Neural progenitor cell (in vitro differentiated cells): Measurements from ENCODE around the gene MOB1A. TPM values are rescaled to one million over a fixed set of nuclear protein-coding genes. Genes with fewer than 3 reads are reported as not detected.

ENCODE experiments used
- DNase-seq: peaks from one replicate; pipeline ENCODE4 v3.0.0-alpha.2; 2016; ENCODE audit warnings: low spot score
- H2AFZ ChIP-seq: fragments of 200-600 bp; sonication (generic); replicated peaks from 2 replicates; pipeline ENCODE4 v1.6.1; 2016; ENCODE audit warnings: antibody characterized with exemption
- H3F3A ChIP-seq: fragments of 200-600 bp; sonication (generic); 2 replicates; pipeline ENCODE4 v1.6.1; 2016; ENCODE audit warnings: antibody characterized with exemption, low read depth
- H3K27ac ChIP-seq: fragments of 200-600 bp; sonication (generic); 2 replicates; pipeline ENCODE4 v1.5.1; 2016; ENCODE audit warnings: mild to moderate bottlenecking
- H3K27me3 ChIP-seq: fragments of 200-600 bp; sonication (generic); 2 replicates; pipeline ENCODE4 v1.6.1; 2016; ENCODE audit warnings: mild to moderate bottlenecking, moderate library complexity
- H3K36me3 ChIP-seq: fragments of 200-600 bp; sonication (generic); 2 replicates; pipeline ENCODE4 v1.5.1; 2016
- H3K4me1 ChIP-seq: fragments of 200-600 bp; sonication (generic); 2 replicates; pipeline ENCODE4 v1.6.1; 2016; ENCODE audit warnings: mixed run types
- H3K4me2 ChIP-seq: fragments of 200-600 bp; sonication (generic); 2 replicates; pipeline ENCODE4 v1.6.1; 2016
- H3K4me3 ChIP-seq: fragments of 200-600 bp; sonication (generic); 2 replicates; pipeline ENCODE4 v1.5.1; 2016
- H3K79me2 ChIP-seq: fragments of 200-600 bp; sonication (generic); 2 replicates; pipeline ENCODE4 v1.6.1; 2016; ENCODE audit warnings: low read depth
- H3K9ac ChIP-seq: fragments of 200-600 bp; sonication (generic); 2 replicates; pipeline ENCODE4 v1.6.1; 2016
- H3K9me3 ChIP-seq: fragments of 200-600 bp; sonication (generic); 2 replicates; pipeline ENCODE4 v1.5.1; 2016; ENCODE audit warnings: low read depth
- H4K20me1 ChIP-seq: fragments of 200-600 bp; sonication (generic); 2 replicates; pipeline ENCODE4 v1.6.1; 2016; ENCODE audit warnings: low read depth
- H3K27ac Mint-ChIP-seq: 3 replicates; pipeline ENCODE4 v1.8.0; 2021; ENCODE audit warnings: mixed read lengths
- H3K27me3 Mint-ChIP-seq: 2 replicates; pipeline ENCODE4 v1.8.0; 2022; ENCODE audit warnings: low read depth, mild to moderate bottlenecking, inconsistent platforms, moderate library complexity, mixed read lengths; ENCODE audit not compliant: insufficient read depth
- H3K36me3 Mint-ChIP-seq: 3 replicates; pipeline ENCODE4 v1.8.0; 2021; ENCODE audit warnings: mixed read lengths
- H3K4me1 Mint-ChIP-seq: 3 replicates; pipeline ENCODE4 v1.8.0; 2021; ENCODE audit warnings: mixed read lengths
- H3K4me3 Mint-ChIP-seq: 3 replicates; pipeline ENCODE4 v1.8.0; 2021; ENCODE audit warnings: mild to moderate bottlenecking, moderate library complexity, mixed read lengths
- H3K9me3 Mint-ChIP-seq: 3 replicates; pipeline ENCODE4 v1.8.0; 2020; ENCODE audit warnings: mixed read lengths
- EZH2 ChIP-seq: fragments of 200-600 bp; sonication (generic); IDR thresholded peaks from 2 replicates; pipeline ENCODE4 v1.6.1; 2017; ENCODE audit warnings: antibody characterized with exemption, mild to moderate bottlenecking, moderate library complexity
- EZH2phosphoT487 ChIP-seq: fragments of 200-600 bp; sonication (generic); IDR thresholded peaks from 2 replicates; pipeline ENCODE4 v1.6.1; 2017; ENCODE audit warnings: antibody characterized with exemption
- total RNA-seq: library from RNA; depleted of rRNA; stranded (reverse); fragments of >200 nt; gene quantifications from 2 replicates; pipeline ENCODE4 v1.2.3, GENCODE V29; 2015; ENCODE audit warnings: low replicate concordance
- TF ChIP-seq, protein P1 (sequence below): fragments of 200-600 bp; sonication (generic); IDR thresholded peaks from 2 replicates; pipeline ENCODE4 v1.5.1; 2017; ENCODE audit warnings: antibody characterized with exemption, mild to moderate bottlenecking

Gene MOB1A
- total RNA-seq, 1 donor from 2014 or later: 163 TPM

DNA sequence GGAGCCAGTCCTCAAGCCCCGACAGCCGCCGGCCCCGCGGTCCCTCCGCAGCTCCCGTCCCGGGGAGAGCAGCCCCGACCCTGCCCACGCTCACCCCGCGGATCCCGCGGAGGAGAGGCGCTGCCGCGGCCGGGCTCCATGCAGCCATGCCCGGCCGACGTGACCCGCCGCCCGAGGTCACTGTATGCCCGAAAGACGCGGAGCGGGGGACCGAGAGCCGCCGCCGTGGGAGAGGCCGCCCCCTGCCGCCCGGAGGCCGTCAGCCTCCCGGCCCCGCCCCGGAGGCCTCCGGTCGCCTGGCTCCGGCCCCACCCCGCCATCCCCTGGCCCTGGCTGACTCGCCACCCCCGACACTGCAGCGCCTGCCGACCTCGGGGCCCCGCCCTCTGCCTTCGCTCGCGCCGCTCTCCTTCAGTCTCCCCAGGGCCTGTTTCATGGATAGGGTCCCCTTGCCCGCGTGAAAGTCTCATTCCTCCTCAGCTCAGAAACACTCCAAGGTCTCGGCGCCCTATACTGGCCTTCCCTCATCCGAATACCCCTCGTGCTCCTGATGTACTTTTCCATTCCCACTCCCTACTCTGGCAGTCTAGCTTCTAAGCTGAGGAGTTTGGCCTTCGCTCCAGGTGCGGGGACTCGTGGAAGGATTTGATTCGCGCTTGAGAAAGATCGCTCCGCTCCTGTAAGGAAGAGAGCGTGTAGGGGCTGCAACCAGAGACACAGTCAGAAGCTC lies 30.8 kb downstream of the MOB1A start, which contains the start of gene BOLA3:
Gene BOLA3 (minus strand): TSS at position 186 of the 730 bp plus-strand sequence. CDS start 38 bp downstream, at position 148.
- DNase-seq: peak; percentile 96
- H4K20me1 ChIP-seq: peaks cover 3% of the 10 kb centered on the region
- H3K4me3 ChIP-seq: peak within 1 kb of the TSS; percentile 68
- peak within 1 kb of the TSS; percentile 49 for H3K9ac ChIP-seq
- H3K27ac ChIP-seq: no peak within 1 kb of the TSS
- H3K9me3 Mint-ChIP-seq: no peaks in the 10 kb centered on the region
- H2AFZ ChIP-seq: peak within 1 kb of the TSS; percentile 99
- H3K36me3 Mint-ChIP-seq: no peaks in the 10 kb centered on the region
- no peaks in the 10 kb centered on the region for H3K9me3 ChIP-seq
- peaks cover 3% of the 10 kb centered on the region for H3K4me1 Mint-ChIP-seq
- peaks cover 40% of the 10 kb centered on the region for H3F3A ChIP-seq
- H3K4me2 ChIP-seq: peak within 1 kb of the TSS; percentile 94
- no peaks in the 10 kb centered on the region for H3K27me3 ChIP-seq
- peaks cover 8% of the 10 kb centered on the region for H3K4me1 ChIP-seq
- no peak within 1 kb of the TSS for H3K4me3 Mint-ChIP-seq
- H3K36me3 ChIP-seq: no peaks in the 10 kb centered on the region
- H3K27me3 Mint-ChIP-seq: no peaks in the 10 kb centered on the region
- peaks cover 11% of the 10 kb centered on the region for H3K79me2 ChIP-seq
- H3K27ac Mint-ChIP-seq: no peak within 1 kb of the TSS
- TF ChIP-seq, protein P1, sequence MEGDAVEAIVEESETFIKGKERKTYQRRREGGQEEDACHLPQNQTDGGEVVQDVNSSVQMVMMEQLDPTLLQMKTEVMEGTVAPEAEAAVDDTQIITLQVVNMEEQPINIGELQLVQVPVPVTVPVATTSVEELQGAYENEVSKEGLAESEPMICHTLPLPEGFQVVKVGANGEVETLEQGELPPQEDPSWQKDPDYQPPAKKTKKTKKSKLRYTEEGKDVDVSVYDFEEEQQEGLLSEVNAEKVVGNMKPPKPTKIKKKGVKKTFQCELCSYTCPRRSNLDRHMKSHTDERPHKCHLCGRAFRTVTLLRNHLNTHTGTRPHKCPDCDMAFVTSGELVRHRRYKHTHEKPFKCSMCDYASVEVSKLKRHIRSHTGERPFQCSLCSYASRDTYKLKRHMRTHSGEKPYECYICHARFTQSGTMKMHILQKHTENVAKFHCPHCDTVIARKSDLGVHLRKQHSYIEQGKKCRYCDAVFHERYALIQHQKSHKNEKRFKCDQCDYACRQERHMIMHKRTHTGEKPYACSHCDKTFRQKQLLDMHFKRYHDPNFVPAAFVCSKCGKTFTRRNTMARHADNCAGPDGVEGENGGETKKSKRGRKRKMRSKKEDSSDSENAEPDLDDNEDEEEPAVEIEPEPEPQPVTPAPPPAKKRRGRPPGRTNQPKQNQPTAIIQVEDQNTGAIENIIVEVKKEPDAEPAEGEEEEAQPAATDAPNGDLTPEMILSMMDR: peak; percentile 78
- TF ChIP-seq EZH2phosphoT487 (no peak), EZH2 (no peak)

DNA sequence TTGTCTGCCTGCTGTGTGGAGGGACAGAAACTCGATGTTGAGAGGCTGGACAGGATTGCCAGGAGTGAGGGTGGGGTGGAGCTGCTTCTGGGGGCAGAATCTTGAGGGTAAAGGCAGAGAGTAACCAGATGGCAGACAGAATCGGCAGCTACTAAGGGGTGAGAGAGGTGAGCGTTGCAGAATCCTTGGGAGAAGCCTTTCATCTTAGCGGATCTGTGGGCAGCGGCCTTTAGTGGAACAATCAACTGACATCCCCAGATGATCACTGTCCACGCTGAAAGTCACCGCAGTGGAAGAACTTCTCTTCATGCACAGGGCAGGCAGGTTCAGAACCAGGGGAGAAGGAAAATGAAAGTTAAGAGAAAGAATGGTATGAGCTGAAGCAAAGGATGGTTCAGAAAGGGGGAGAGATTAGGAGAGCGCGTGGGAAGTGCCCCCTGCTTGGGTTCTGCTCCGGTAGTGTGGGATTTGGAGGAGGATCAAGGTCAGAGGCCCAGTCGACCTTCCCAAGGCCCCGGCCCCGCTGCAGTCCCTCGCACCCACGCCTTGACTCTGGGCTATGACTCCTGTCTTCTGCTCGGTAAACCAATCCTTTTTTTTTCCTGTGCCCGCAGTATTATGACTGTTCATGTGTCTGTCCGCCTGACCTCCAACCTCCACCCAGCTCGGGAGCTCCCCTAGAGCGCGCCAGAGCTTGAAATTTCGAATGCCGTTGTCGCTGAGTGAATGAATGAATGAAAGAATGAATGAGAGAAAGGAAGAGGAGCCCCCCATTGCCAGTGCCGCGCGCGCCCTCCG lies 31.6 kb downstream of the MOB1A start:
- Histone ChIP-seq H3K4me3 (peak overlapping the region; percentile 68), H3K27me3 (no peaks in the 10 kb centered on the region), H3K27ac (no peak overlapping the region), H3K79me2 (peaks cover 11% of the 10 kb centered on the region), H3K9me3 (no peaks in the 10 kb centered on the region), H3K4me2 (peak overlapping the region; percentile 94), H3K4me1 (peaks cover 8% of the 10 kb centered on the region), H3K9ac (peak overlapping the region; percentile 49), H3K36me3 (no peaks in the 10 kb centered on the region), H4K20me1 (peaks cover 3% of the 10 kb centered on the region), H3F3A (peaks cover 33% of the 10 kb centered on the region), H2AFZ (peak overlapping the region; percentile 87)
- peaks cover 3% of the 10 kb centered on the region for H3K4me1 Mint-ChIP-seq
- no peaks in the 10 kb centered on the region for H3K27me3 Mint-ChIP-seq
- no peak for DNase-seq
- H3K4me3 Mint-ChIP-seq: no peak overlapping the region
- no peak overlapping the region for H3K27ac Mint-ChIP-seq
- H3K9me3 Mint-ChIP-seq: no peaks in the 10 kb centered on the region
- H3K36me3 Mint-ChIP-seq: peaks cover 4% of the 10 kb centered on the region
- TF ChIP-seq, protein P1: no peak
- TF ChIP-seq EZH2 (no peak), EZH2phosphoT487 (no peak)

DNA sequence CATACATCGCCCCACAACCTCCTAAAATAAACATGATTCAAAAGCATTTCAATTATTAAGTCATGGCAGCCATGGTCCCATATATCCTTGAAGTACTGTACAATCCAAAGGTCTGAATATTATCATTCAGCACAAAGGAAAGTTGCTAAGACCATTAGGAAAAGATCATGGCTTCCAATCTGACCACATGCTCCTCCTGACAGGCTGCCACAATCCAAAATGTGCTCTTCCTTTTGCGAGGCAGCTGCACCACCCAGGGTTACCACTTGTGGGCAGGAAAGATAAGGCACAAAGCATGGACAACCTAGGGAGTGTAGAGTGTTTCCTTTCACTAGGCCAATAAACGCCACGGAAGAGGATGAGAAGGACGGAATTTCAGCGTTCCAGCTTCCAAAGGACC lies 36.3 kb downstream of the MOB1A start:
- H3K4me1 Mint-ChIP-seq: peaks cover 3% of the 10 kb centered on the region
- no peaks in the 10 kb centered on the region for H3K27me3 ChIP-seq
- H3K9ac ChIP-seq: no peak overlapping the region
- no peak overlapping the region for H2AFZ ChIP-seq
- no peak overlapping the region for H3K4me2 ChIP-seq
- peaks cover 4% of the 10 kb centered on the region for H3K4me1 ChIP-seq
- TF ChIP-seq, protein P1: peak; percentile 36
- TF ChIP-seq EZH2phosphoT487: no peak
- H3F3A ChIP-seq: no peaks in the 10 kb centered on the region
- no peaks in the 10 kb centered on the region for H3K36me3 ChIP-seq
- H3K27ac Mint-ChIP-seq: no peak overlapping the region
- peak; percentile 44 for DNase-seq
- no peaks in the 10 kb centered on the region for H3K9me3 ChIP-seq
- peaks cover 18% of the 10 kb centered on the region for H3K36me3 Mint-ChIP-seq
- no peak overlapping the region for H3K27ac ChIP-seq
- peaks cover 6% of the 10 kb centered on the region for H3K27me3 Mint-ChIP-seq
- H3K4me3 ChIP-seq: no peak overlapping the region
- peaks cover 10% of the 10 kb centered on the region for H3K79me2 ChIP-seq
- H4K20me1 ChIP-seq: no peaks in the 10 kb centered on the region
- no peaks in the 10 kb centered on the region for H3K9me3 Mint-ChIP-seq
- H3K4me3 Mint-ChIP-seq: peak overlapping the region; percentile 3
